OCI-LY7 (cell line): ENCODE data around the gene E2F7.

Source experiments
- EZH2phosphoT487 ChIP-seq: fragments of 200-600 bp; sonication (generic); IDR thresholded peaks from 2 replicates; pipeline ENCODE4 v1.6.1; 2018; ENCODE audit warnings: low read depth, borderline replicate concordance, mild to moderate bottlenecking, mixed run types, antibody characterized with exemption, low read length, moderate library complexity, mixed read lengths
- TF ChIP-seq, protein P1 (sequence below): fragments of 200-600 bp; sonication (generic); conservative IDR thresholded peaks from 2 replicates; pipeline ENCODE4 v1.5.1; 2014; ENCODE audit warnings: mild to moderate bottlenecking, antibody characterized with exemption, low read length, moderate library complexity, mixed read lengths

DNA sequence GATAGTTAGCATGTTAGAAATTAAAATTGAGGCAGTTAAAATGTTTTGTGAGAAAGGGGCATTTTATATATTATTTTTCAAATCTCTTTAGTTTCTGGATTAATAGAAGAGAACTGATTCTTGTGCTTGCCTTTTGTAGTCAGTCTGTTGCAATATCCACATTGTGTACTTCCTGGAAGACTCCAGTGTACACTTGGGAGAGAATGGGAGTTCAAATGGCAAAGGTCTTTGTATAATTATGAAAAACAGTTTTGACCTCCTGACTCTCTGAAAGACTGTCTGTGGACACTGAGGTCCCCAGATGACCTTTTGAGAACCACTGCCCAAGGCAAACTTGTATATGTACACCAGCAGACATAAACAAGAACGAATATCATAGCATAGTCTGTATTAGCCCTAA lies 12.1 kb downstream of the E2F7 start:
- TF ChIP-seq, protein P1, sequence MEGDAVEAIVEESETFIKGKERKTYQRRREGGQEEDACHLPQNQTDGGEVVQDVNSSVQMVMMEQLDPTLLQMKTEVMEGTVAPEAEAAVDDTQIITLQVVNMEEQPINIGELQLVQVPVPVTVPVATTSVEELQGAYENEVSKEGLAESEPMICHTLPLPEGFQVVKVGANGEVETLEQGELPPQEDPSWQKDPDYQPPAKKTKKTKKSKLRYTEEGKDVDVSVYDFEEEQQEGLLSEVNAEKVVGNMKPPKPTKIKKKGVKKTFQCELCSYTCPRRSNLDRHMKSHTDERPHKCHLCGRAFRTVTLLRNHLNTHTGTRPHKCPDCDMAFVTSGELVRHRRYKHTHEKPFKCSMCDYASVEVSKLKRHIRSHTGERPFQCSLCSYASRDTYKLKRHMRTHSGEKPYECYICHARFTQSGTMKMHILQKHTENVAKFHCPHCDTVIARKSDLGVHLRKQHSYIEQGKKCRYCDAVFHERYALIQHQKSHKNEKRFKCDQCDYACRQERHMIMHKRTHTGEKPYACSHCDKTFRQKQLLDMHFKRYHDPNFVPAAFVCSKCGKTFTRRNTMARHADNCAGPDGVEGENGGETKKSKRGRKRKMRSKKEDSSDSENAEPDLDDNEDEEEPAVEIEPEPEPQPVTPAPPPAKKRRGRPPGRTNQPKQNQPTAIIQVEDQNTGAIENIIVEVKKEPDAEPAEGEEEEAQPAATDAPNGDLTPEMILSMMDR = no peak
- TF ChIP-seq EZH2phosphoT487 = no peak
